IMR-90 (cell line): ENCODE data around the gene MYPN. TPM values are rescaled to one million over a fixed set of nuclear protein-coding genes. Genes with fewer than 3 reads are reported as not detected.

ENCODE experiments used
- ATAC-seq: fragments of 200-7000 bp; cut with Tn5 transposase; 2 replicates; pipeline ENCODE4 v1.9.1; 2020; ENCODE audit warnings: low read depth, mild to moderate bottlenecking, moderate library complexity
- BruUV-seq: library from RNA; stranded (reverse); fragments of 400-500 nt; replicated peaks from 2 replicates; lab custom pipeline; 2021; lab: Mats Ljungman, UMichigan
- CTCF ChIA-PET: fragments of 300-600 bp; formaldehyde crosslinking; extraction: SDS; loops from one replicate; lab custom pipeline; 2021; ENCODE audit warnings: antibody characterized with exemption; lab: Yijun Ruan, JAX
- POLR2A ChIA-PET: fragments of 300-600 bp; sonication (Branson Sonifier 250); formaldehyde crosslinking; loops from one replicate; lab custom pipeline; 2022; ENCODE audit warnings: antibody characterized with exemption; ENCODE audit not compliant: unreplicated experiment; lab: Charles Lee
- DNase-seq: peaks from one replicate; pipeline ENCODE4 v3.0.0; 2013
- H2AFZ ChIP-seq: replicated peaks from 2 replicates; pipeline ENCODE3; 2013; ENCODE audit warnings: low read length, mild to moderate bottlenecking; ENCODE audit not compliant: poor library complexity
- H2AK5ac ChIP-seq: 2 replicates; pipeline ENCODE4 v1.6.1; 2013; ENCODE audit warnings: low read depth, low read length, inconsistent platforms
- H2AK9ac ChIP-seq: replicated peaks from 2 replicates; pipeline ENCODE3; 2013; ENCODE audit warnings: mild to moderate bottlenecking, low read depth, low read length, moderate library complexity; ENCODE audit not compliant: poor library complexity
- H2BK120ac ChIP-seq: 2 replicates; pipeline ENCODE4 v1.6.1; 2013; ENCODE audit warnings: low read depth, low read length, inconsistent platforms
- H2BK15ac ChIP-seq: 3 replicates; pipeline ENCODE4 v1.6.1; 2013; ENCODE audit warnings: low read depth, low read length, inconsistent platforms
- H2BK20ac ChIP-seq: 2 replicates; pipeline ENCODE4 v1.6.1; 2013; ENCODE audit warnings: low read depth, mild to moderate bottlenecking, inconsistent platforms, low read length, moderate library complexity
- H2BK5ac ChIP-seq: 2 replicates; pipeline ENCODE4 v1.6.1; 2013; ENCODE audit warnings: mild to moderate bottlenecking, low read depth, low read length, inconsistent platforms; ENCODE audit not compliant: poor library complexity, severe bottlenecking
- H3K14ac ChIP-seq: replicated peaks from 2 replicates; pipeline ENCODE4 v1.6.1; 2013; ENCODE audit warnings: low read depth, low read length, inconsistent platforms
- H3K18ac ChIP-seq: 2 replicates; pipeline ENCODE4 v1.6.1; 2013; ENCODE audit warnings: low read depth, low read length, control low read depth
- H3K23ac ChIP-seq: 2 replicates; pipeline ENCODE4 v1.6.1; 2013; ENCODE audit warnings: low read depth, low read length, inconsistent platforms
- H3K27ac ChIP-seq: 2 replicates; pipeline ENCODE4 v1.5.1; 2013; ENCODE audit warnings: mild to moderate bottlenecking, control low read depth, low read length; ENCODE audit not compliant: insufficient read depth
- H3K27me3 ChIP-seq: 2 replicates; pipeline ENCODE4 v1.6.1; 2013; ENCODE audit warnings: low read length; ENCODE audit not compliant: control insufficient read depth, insufficient read depth
- H3K36me3 ChIP-seq: 2 replicates; pipeline ENCODE4 v1.6.1; 2013; ENCODE audit warnings: low read length, mixed read lengths; ENCODE audit not compliant: control insufficient read depth, insufficient read depth
- H3K4ac ChIP-seq: 2 replicates; pipeline ENCODE4 v1.6.1; 2013; ENCODE audit warnings: low read depth, low read length, inconsistent platforms
- H3K4me1 ChIP-seq: 2 replicates; pipeline ENCODE4 v1.6.1; 2013; ENCODE audit warnings: low read length, mixed read lengths; ENCODE audit not compliant: control insufficient read depth, insufficient read depth
- H3K4me2 ChIP-seq: 2 replicates; pipeline ENCODE4 v1.6.1; 2013; ENCODE audit warnings: low read depth, mild to moderate bottlenecking, control low read depth, low read length, moderate library complexity
- H3K4me3 ChIP-seq: 2 replicates; pipeline ENCODE4 v1.5.1; 2013; ENCODE audit warnings: low read depth, mild to moderate bottlenecking, control low read depth, low read length, moderate library complexity; ENCODE audit not compliant: insufficient read depth
- H3K56ac ChIP-seq: 2 replicates; pipeline ENCODE4 v1.6.1; 2013; ENCODE audit warnings: low read length, inconsistent platforms; ENCODE audit not compliant: insufficient read depth; ENCODE audit errors: extremely low read depth
- H3K79me1 ChIP-seq, 2 experiments: 2 replicates each; pipeline ENCODE4 v1.6.1; 2013; ENCODE audit warnings: low read length in 2 of 2, inconsistent platforms in 1 of 2, low read depth in 1 of 2
- H3K9ac ChIP-seq: 2 replicates; pipeline ENCODE4 v1.6.1; 2013; ENCODE audit warnings: low read depth, low read length, control low read depth
- H3K9me1 ChIP-seq: 2 replicates; pipeline ENCODE4 v1.6.1; 2013; ENCODE audit warnings: low read length, inconsistent platforms; ENCODE audit not compliant: insufficient read depth
- H3K9me3 ChIP-seq: 2 replicates; pipeline ENCODE4 v1.6.1; 2013; ENCODE audit warnings: low read length; ENCODE audit not compliant: control insufficient read depth, insufficient read depth
- H4K20me1 ChIP-seq: 2 replicates; pipeline ENCODE4 v1.6.1; 2013; ENCODE audit warnings: low read length, inconsistent platforms; ENCODE audit not compliant: insufficient read depth
- H4K5ac ChIP-seq: 2 replicates; pipeline ENCODE4 v1.6.1; 2013; ENCODE audit warnings: mild to moderate bottlenecking, low read depth, low read length, control low read depth
- H4K8ac ChIP-seq, 2 experiments: 2 replicates each; pipeline ENCODE4 v1.6.1; 2013; ENCODE audit warnings: low read depth in 2 of 2, low read length in 2 of 2, control low read depth in 1 of 2, inconsistent platforms in 1 of 2
- H4K91ac ChIP-seq: 2 replicates; pipeline ENCODE4 v1.6.1; 2013; ENCODE audit warnings: low read depth, low read length, inconsistent platforms; ENCODE audit not compliant: insufficient read depth
- BHLHE40 ChIP-seq: fragments of 150-350 bp; IDR thresholded peaks from 2 replicates; pipeline ENCODE4 v1.6.1; 2016; ENCODE audit warnings: mild to moderate bottlenecking, low read depth, low read length
- CEBPB ChIP-seq: IDR thresholded peaks from 2 replicates; pipeline ENCODE4 v1.6.1; 2012; ENCODE audit warnings: low read depth, low read length, improper control_type of control experiment
- CHD1 ChIP-seq: IDR thresholded peaks from 2 replicates; pipeline ENCODE4 v1.6.1; 2012; ENCODE audit warnings: low read depth, low read length, improper control_type of control experiment
- FOS ChIP-seq: fragments of 150-350 bp; IDR thresholded peaks from 2 replicates; pipeline ENCODE4 v1.6.1; 2016; ENCODE audit warnings: low read depth, low read length
- MAFK ChIP-seq: IDR thresholded peaks from 2 replicates; pipeline ENCODE4 v1.6.1; 2012; ENCODE audit warnings: low read depth, low read length, improper control_type of control experiment
- MAZ ChIP-seq: IDR thresholded peaks from 2 replicates; pipeline ENCODE4 v1.6.1; 2012; ENCODE audit warnings: low read depth, mild to moderate bottlenecking, low read length, improper control_type of control experiment, moderate library complexity, borderline replicate concordance
- MXI1 ChIP-seq: IDR thresholded peaks from 2 replicates; pipeline ENCODE4 v1.6.1; 2012; ENCODE audit warnings: low read depth, mild to moderate bottlenecking, low read length, moderate library complexity, borderline replicate concordance
- NFE2L2 ChIP-seq: fragments of 150-350 bp; IDR thresholded peaks from 2 replicates; pipeline ENCODE4 v1.6.1; 2016; ENCODE audit warnings: low read depth, mild to moderate bottlenecking, low read length
- POLR2A ChIP-seq: IDR thresholded peaks from 2 replicates; pipeline ENCODE4 v1.6.1; 2012; ENCODE audit warnings: mild to moderate bottlenecking, low read depth, low read length
- RAD21 ChIP-seq: IDR thresholded peaks from 2 replicates; pipeline ENCODE4 v1.6.1; 2012; ENCODE audit warnings: low read length, improper control_type of control experiment
- RCOR1 ChIP-seq: IDR thresholded peaks from 2 replicates; pipeline ENCODE4 v1.6.1; 2012; ENCODE audit warnings: mild to moderate bottlenecking, low read length, improper control_type of control experiment; ENCODE audit not compliant: insufficient replicate concordance
- RFX5 ChIP-seq: IDR thresholded peaks from 2 replicates; pipeline ENCODE4 v1.8.0; 2012; ENCODE audit warnings: low read depth, mild to moderate bottlenecking, low read length, moderate library complexity
- SMC3 ChIP-seq: fragments of 150-350 bp; IDR thresholded peaks from 2 replicates; pipeline ENCODE4 v1.6.1; 2016; ENCODE audit warnings: low read depth, mild to moderate bottlenecking, antibody characterized with exemption, low read length, moderate library complexity
- WGBS, 2 experiments: methylation state at CpG; one replicate each; pipeline versions ENCODE4 v1.1.5 to v1.1.7; 2013; ENCODE audit warnings: missing lambda C conversion rate in 2 of 2; ENCODE audit not compliant: insufficient read length in 1 of 2; ENCODE audit errors: extremely low coverage in 2 of 2; 5-methylcytosine and 5-hydroxymethylcytosine counted together
- dilution Hi-C: fragments of 300-500 bp; cut with HindIII; formaldehyde crosslinking; loops from one replicate; pipeline ENCODE4 v1.14.3; 2018; ENCODE audit warnings: low sequenced_read_pairs; ENCODE audit not compliant: unreplicated experiment
- in situ Hi-C: fragments of 300-500 bp; cut with MboI; formaldehyde crosslinking; loops from 3 replicates; pipeline ENCODE4 v1.14.3; 2019; ENCODE audit warnings: low sequenced_read_pairs, inconsistent platforms, mixed read lengths
- intact Hi-C: fragments of 100-400 bp; cut with micrococcal nuclease; formaldehyde crosslinking; loops from 2 replicates; pipeline ENCODE4 v1.10.0; 2022
- polyA plus RNA-seq, 3 experiments: library from polyadenylated mRNA; depleted of rRNA; stranded (reverse); fragments of >200 nt; gene quantifications; 2 replicates each; pipeline ENCODE4 v1.2.3, GENCODE V29; 2012; ENCODE audit warnings: low replicate concordance in 1 of 3
- total RNA-seq: library from RNA; depleted of rRNA; stranded (reverse); fragments of >200 nt; gene quantifications from 2 replicates; pipeline ENCODE4 v1.2.3, GENCODE V29; 2012
- TF ChIP-seq, protein P1 (sequence below): conservative IDR thresholded peaks from 2 replicates; pipeline ENCODE4 v1.5.1; 2012; ENCODE audit warnings: mild to moderate bottlenecking, low read depth, low read length, improper control_type of control experiment
- TF ChIP-seq, protein P2 (sequence below): fragments of 150-350 bp; IDR thresholded peaks from 2 replicates; pipeline ENCODE4 v1.6.1; 2017; ENCODE audit warnings: mild to moderate bottlenecking, antibody characterized with exemption, low read length, low read depth

Gene MYPN
- total and polyA plus RNA-seq, 2 of the 4 experiments (the other 2 are of a cell fraction): 7.8 to 13.1 TPM

DNA sequence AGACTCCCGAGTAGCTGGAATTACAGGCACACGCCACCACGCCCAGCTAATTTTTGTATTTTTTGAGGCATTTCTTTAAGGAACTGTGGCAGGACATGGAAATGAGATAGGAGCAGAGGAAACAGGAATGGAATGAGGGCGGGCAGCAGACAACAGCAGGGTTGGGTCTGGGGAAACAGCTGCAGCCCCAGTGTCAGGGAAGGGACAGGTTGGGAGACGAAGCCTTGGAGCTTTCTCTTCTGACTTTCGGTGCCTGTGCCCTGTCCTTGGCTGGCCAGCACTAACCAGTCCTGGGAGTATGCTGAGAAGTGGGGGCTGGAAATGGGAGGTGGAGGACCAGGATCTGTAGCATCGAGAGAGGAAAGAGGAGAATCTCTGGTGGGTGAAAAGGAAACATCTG is 75.3 kb downstream of the MYPN start:
- Histone ChIP-seq H2AFZ (peak overlapping the region; percentile 78), H2BK5ac (no peak overlapping the region), H4K8ac (no peak overlapping the region), H3K9ac (no peak overlapping the region), H2BK120ac (no peak overlapping the region), H3K27me3 (no peaks in the 10 kb centered on the region), H2AK9ac (no peak overlapping the region), H3K18ac (no peak overlapping the region), H3K36me3 (no peaks in the 10 kb centered on the region), H3K4me1 (no peaks in the 10 kb centered on the region), H3K4me3 (no peak overlapping the region), H2BK15ac (no peak overlapping the region), H2BK20ac (no peak overlapping the region), H3K14ac (0 out of 2 replicates have a peak overlapping the region, but pooled peaks have one; percentile 41), H4K91ac (no peak overlapping the region), H3K27ac (no peak overlapping the region), H4K20me1 (no peaks in the 10 kb centered on the region), H3K9me1 (no peaks in the 10 kb centered on the region; the same call in 1 of the 2 replicates), H4K5ac (no peak overlapping the region), H3K23ac (no peak overlapping the region), H2AK5ac (no peak overlapping the region), H3K56ac (no peak overlapping the region), H3K4ac (no peak overlapping the region), H3K9me3 (no peaks in the 10 kb centered on the region), H3K79me1 (no peaks in the 10 kb centered on the region), H3K4me2 (no peak overlapping the region)
- dilution Hi-C loops (no loop called here), intact Hi-C loops (no loop called here), in situ Hi-C loops (loop anchor here (25.0 kb wide), 1 partner anchor 322 kb away; no protein-coding TSS in a partner anchor)
- no peak for TF ChIP-seq SMC3
- TF ChIP-seq MAZ: no peak
- TF ChIP-seq RAD21: no peak
- no peak for TF ChIP-seq MXI1
- no peak for TF ChIP-seq BHLHE40
- TF ChIP-seq MAFK: no peak
- TF ChIP-seq CHD1: no peak
- TF ChIP-seq POLR2A: no peak
- no peak for TF ChIP-seq NFE2L2
- no peak for TF ChIP-seq RCOR1
- TF ChIP-seq, protein P1, sequence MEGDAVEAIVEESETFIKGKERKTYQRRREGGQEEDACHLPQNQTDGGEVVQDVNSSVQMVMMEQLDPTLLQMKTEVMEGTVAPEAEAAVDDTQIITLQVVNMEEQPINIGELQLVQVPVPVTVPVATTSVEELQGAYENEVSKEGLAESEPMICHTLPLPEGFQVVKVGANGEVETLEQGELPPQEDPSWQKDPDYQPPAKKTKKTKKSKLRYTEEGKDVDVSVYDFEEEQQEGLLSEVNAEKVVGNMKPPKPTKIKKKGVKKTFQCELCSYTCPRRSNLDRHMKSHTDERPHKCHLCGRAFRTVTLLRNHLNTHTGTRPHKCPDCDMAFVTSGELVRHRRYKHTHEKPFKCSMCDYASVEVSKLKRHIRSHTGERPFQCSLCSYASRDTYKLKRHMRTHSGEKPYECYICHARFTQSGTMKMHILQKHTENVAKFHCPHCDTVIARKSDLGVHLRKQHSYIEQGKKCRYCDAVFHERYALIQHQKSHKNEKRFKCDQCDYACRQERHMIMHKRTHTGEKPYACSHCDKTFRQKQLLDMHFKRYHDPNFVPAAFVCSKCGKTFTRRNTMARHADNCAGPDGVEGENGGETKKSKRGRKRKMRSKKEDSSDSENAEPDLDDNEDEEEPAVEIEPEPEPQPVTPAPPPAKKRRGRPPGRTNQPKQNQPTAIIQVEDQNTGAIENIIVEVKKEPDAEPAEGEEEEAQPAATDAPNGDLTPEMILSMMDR: no peak
- TF ChIP-seq FOS: no peak
- no peak for TF ChIP-seq CEBPB
- TF ChIP-seq, protein P2, sequence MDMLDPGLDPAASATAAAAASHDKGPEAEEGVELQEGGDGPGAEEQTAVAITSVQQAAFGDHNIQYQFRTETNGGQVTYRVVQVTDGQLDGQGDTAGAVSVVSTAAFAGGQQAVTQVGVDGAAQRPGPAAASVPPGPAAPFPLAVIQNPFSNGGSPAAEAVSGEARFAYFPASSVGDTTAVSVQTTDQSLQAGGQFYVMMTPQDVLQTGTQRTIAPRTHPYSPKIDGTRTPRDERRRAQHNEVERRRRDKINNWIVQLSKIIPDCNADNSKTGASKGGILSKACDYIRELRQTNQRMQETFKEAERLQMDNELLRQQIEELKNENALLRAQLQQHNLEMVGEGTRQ: no peak
- no peak for TF ChIP-seq RFX5
- ATAC-seq: no peak
- ChIA-PET CTCF (no interaction called here), POLR2A (no interaction called here)
- WGBS, 2 experiments: 89% methylated on average over 3 of the region's 7 CpGs; no CpG with 5 or more reads in 1 of the 2 experiments
- DNase-seq: no peak
- BruUV-seq: no TSS peak
